Lower leg skin (tissue), 4 donors: ENCODE results near the gene SH2D5. TPM values are rescaled to one million over a fixed set of nuclear protein-coding genes. Genes with fewer than 3 reads are reported as not detected.

Experiments
- DNase-seq, 2 donors: peaks; one replicate each; pipeline ENCODE4 v3.0.0-alpha.2; 2019; ENCODE audit warnings: low spot score in 2 of 2
- H3K4me3 ChIP-seq: fragments of 200-600 bp; sonication (generic); 2 replicates; pipeline ENCODE4 v1.5.1; 2017; ENCODE audit warnings: mild to moderate bottlenecking, low read depth; ENCODE audit not compliant: poor library complexity, severe bottlenecking
- POLR2A ChIP-seq, 2 donors: fragments of 450-650 bp; IDR thresholded peaks; one replicate each; pipeline ENCODE4 v1.6.1; 2016 to 2017; ENCODE audit warnings: antibody characterized with exemption in 2 of 2, mild to moderate bottlenecking in 1 of 2, moderate library complexity in 1 of 2
- WGBS, 2 donors: methylation state at CpG; one replicate each; pipeline ENCODE4 v1.1.5; 2018; 5-methylcytosine and 5-hydroxymethylcytosine counted together
- intact Hi-C: fragments of 100-400 bp; cut with DNase I; formaldehyde crosslinking; loops from one replicate; pipeline ENCODE4 v1.15.0; 2023; ENCODE audit warnings: low total_unique reads
- total RNA-seq, 4 donors: library from RNA; depleted of rRNA; stranded (reverse); fragments of >200 nt; gene quantifications; one replicate each; pipeline ENCODE4 v1.1.0, GENCODE V29; 2016
- TF ChIP-seq, protein P1 (sequence below), 3 donors: fragments of 450-650 bp; IDR thresholded peaks; one replicate each; pipeline ENCODE4 v1.5.1; 2016; ENCODE audit warnings: antibody characterized with exemption in 3 of 3, mild to moderate bottlenecking in 3 of 3, moderate library complexity in 2 of 3

Gene SH2D5
- total RNA-seq, 4 donors from 2014 or later, result 0.11 to 1.0 (median 0.18) TPM

DNA sequence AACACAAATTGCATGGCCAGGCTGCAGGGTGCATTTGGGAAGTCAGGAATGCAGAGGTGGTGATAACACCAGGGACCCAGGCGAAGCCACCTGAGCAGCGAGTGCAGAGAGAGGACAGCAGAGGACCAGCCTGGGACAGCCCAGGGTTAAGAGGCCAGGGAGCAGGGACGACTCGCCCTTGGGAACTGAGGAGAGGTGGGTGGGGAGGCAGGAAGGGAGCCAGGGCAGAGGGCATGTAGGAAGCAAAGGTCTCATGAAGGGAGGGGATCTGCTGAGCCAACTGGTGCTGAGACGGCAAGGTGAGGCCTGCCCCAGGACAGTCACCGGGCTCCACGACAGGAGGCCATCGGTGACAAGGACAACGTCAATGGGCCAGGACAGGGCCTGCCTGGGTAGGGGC, 31.1 kb downstream of the SH2D5 start:
- 84 to 85% methylated on average over 9 of the region's 9 CpGs for WGBS, 2 donors
- DNase-seq, result no peak
- no peak for TF ChIP-seq POLR2A (IDR thresholded peaks at IDR 0.05)
- TF ChIP-seq, protein P1, sequence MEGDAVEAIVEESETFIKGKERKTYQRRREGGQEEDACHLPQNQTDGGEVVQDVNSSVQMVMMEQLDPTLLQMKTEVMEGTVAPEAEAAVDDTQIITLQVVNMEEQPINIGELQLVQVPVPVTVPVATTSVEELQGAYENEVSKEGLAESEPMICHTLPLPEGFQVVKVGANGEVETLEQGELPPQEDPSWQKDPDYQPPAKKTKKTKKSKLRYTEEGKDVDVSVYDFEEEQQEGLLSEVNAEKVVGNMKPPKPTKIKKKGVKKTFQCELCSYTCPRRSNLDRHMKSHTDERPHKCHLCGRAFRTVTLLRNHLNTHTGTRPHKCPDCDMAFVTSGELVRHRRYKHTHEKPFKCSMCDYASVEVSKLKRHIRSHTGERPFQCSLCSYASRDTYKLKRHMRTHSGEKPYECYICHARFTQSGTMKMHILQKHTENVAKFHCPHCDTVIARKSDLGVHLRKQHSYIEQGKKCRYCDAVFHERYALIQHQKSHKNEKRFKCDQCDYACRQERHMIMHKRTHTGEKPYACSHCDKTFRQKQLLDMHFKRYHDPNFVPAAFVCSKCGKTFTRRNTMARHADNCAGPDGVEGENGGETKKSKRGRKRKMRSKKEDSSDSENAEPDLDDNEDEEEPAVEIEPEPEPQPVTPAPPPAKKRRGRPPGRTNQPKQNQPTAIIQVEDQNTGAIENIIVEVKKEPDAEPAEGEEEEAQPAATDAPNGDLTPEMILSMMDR (IDR thresholded peaks at IDR 0.05), result no peak
- intact Hi-C loops, result no loop called here
- no peak overlapping the region for H3K4me3 ChIP-seq

DNA sequence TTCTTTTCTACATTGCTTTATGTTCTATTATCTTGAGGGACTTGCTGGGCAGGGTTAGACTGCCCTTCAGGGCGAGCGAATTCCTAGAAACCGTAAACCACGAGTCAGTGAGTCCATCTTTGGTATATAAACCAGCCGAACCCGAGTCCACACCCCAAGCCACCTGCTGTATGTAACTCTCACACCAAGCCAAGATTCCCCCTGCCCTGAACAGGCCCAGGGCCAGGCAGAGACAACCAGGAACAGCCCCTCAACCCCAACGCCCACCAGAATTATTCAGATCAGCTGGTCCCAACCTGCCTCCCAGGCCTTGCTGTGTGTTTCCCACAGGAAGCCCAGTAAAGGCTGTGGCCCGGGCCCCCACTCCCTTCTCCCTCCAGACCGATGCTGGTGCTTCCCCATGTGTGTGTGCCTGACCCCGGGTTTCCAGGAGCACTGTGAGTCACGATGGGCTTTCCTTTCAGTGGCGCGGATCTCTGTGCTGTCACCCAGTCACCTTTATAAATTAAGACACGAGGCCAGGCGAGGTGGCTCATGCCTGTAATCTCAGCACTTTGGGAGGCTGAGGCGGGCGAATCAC, 31.8 kb downstream of the SH2D5 start:
- intact Hi-C loops, result no loop called here
- H3K4me3 ChIP-seq, result no peak overlapping the region
- TF ChIP-seq POLR2A (IDR thresholded peaks at IDR 0.05), result no peak
- TF ChIP-seq, protein P1 (IDR thresholded peaks at IDR 0.05), result no peak
- 82 to 89% methylated on average over 17 of the region's 17 CpGs for WGBS, 2 donors
- DNase-seq, result no peak

DNA sequence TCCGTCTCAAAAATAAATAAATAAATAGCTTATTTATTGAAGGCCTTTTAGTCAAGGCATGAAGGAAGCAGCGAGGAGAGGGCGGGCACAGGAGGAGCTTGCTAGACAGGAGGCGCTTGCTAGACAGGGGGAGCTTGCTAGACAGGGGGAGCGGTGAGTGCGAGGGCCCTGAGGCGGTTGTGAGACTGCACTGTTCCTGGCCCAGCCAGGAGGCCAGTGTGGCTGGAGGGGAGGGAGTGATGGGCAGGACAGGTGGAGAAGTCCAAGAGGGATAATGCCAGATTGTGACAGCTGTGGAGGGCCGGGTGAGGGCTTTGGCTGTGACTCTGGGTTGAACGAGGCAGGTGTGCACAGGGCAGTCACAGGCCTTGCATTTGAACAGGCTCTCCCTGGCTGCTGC, 32.9 kb downstream of the SH2D5 start:
- no peak for DNase-seq
- no peak overlapping the region for H3K4me3 ChIP-seq
- TF ChIP-seq, protein P1 (IDR thresholded peaks at IDR 0.05), result no peak
- no peak for TF ChIP-seq POLR2A (IDR thresholded peaks at IDR 0.05)
- intact Hi-C loops, result loop anchor here (10.0 kb wide), 1 partner anchor 495 kb away; no protein-coding TSS in a partner anchor
- WGBS, 2 donors, result 71 to 74% methylated on average over 9 of the region's 9 CpGs

- DNase-seq, result no peak
- intact Hi-C loops, result loop anchor here (10.0 kb wide), 1 partner anchor 496 kb away; no protein-coding TSS in a partner anchor
- 83 to 84% methylated on average over 18 of the region's 18 CpGs for WGBS, 2 donors
- no peak for TF ChIP-seq POLR2A (IDR thresholded peaks at IDR 0.05)
- TF ChIP-seq, protein P1 (IDR thresholded peaks at IDR 0.05), result no peak
- H3K4me3 ChIP-seq, result no peak overlapping the region
These were observed 34.1 kb downstream of the SH2D5 start for GRCh38 chr1:20698195-20698910.

DNA sequence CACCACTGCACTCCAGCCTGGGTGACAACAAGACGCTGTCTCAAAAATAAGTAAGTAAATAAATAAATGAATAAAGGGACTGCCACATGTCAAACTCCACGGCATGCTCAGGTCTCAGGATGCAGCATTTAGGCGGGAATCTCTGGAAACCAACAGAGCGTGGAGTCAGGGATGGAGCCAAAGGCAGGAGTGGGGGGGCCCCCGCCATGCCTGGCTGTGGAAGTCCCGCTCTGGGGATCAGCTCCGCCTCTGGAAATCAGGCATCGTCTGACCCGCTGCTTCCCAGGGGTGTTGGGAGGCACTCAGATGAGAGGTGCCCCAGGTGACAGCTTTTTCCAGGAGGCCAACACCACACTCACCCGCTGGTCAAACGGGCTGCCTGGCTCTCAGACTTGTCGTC, 34.9 kb downstream of the SH2D5 start:
- no peak for DNase-seq
- intact Hi-C loops, result loop anchor here (10.0 kb wide), 1 partner anchor 497 kb away; no protein-coding TSS in a partner anchor
- TF ChIP-seq POLR2A (IDR thresholded peaks at IDR 0.05), result no peak
- TF ChIP-seq, protein P1 (IDR thresholded peaks at IDR 0.05), result no peak
- 76 to 82% methylated on average over 11 to 12 of the region's 12 CpGs for WGBS, 2 donors
- no peak overlapping the region for H3K4me3 ChIP-seq
